Measurements from ENCODE around the gene MAP2K6. TPM values are rescaled to one million over a fixed set of nuclear protein-coding genes. Genes with fewer than 3 reads are reported as not detected.

Gene MAP2K6
- total and polyA plus RNA-seq, 4 donors, result 2.2 to 14.4 (median 7.6) TPM

- Histone ChIP-seq H3K27me3 (ENCODE audit: control insufficient read depth in 3 of 3, insufficient read depth in 3 of 3, low read length in 2 of 3) (no peaks in the 10 kb centered on the region), H3K4me1 (ENCODE audit: control insufficient read depth in 5 of 5, insufficient read depth in 5 of 5, low read length in 5 of 5) (no peaks in the 10 kb centered on the region), H3K36me3 (ENCODE audit: control insufficient read depth in 4 of 4, insufficient read depth in 4 of 4, low read length in 4 of 4) (peaks cover 0 to 32% (median 10%) of the 10 kb centered on the region in 4 donors), H3K27ac (ENCODE audit: low read depth in 1 of 2, low read length in 1 of 2) (no peak overlapping the region), H3K9me3 (ENCODE audit: control insufficient read depth in 4 of 4, insufficient read depth in 3 of 4, low read length in 3 of 4) (no peaks in the 10 kb centered on the region), H3K9ac (ENCODE audit: insufficient read depth in 1 of 2, low read length in 2 of 2) (no peak overlapping the region), H3K4me3 (no peak overlapping the region)
- WGBS, 2 donors, result 38 to 45% methylated on average over 9 of the region's 9 CpGs
- DNase-seq (peak; percentile 47 to 81 (median 79)), ATAC-seq (ENCODE audit: insufficient read depth, low FRiP score) (peak; percentile 58)
- TF ChIP-seq CTCF (IDR thresholded peaks at IDR 0.05; ENCODE audit: control extremely low read depth, extremely low read depth), result peak; percentile 59
Measured at GRCh38 chr17:69525920-69526841, 111.7 kb downstream of the MAP2K6 start.

- DNase-seq (no peak), ATAC-seq (ENCODE audit: insufficient read depth, low FRiP score) (no peak)
- no peak for TF ChIP-seq CTCF (IDR thresholded peaks at IDR 0.05; ENCODE audit: control extremely low read depth, extremely low read depth)
- H3K36me3 ChIP-seq (ENCODE audit: control insufficient read depth in 4 of 4, insufficient read depth in 4 of 4, low read length in 4 of 4), result peaks cover 3 to 32% (median 13%) of the 10 kb centered on the region in 4 donors
- no peaks in the 10 kb centered on the region for H3K27me3 ChIP-seq (ENCODE audit: control insufficient read depth in 3 of 3, insufficient read depth in 3 of 3, low read length in 2 of 3)
- H3K27ac ChIP-seq (ENCODE audit: low read depth in 1 of 2, low read length in 1 of 2), result no peak overlapping the region
- no peak overlapping the region for H3K9ac ChIP-seq (ENCODE audit: insufficient read depth in 1 of 2, low read length in 2 of 2)
- no peaks in the 10 kb centered on the region for H3K9me3 ChIP-seq (ENCODE audit: control insufficient read depth in 4 of 4, insufficient read depth in 3 of 4, low read length in 3 of 4)
- H3K4me3 ChIP-seq, result no peak overlapping the region
- WGBS, 2 donors, result 76 to 84% methylated on average over 5 of the region's 5 CpGs
- no peaks in the 10 kb centered on the region for H3K4me1 ChIP-seq (ENCODE audit: control insufficient read depth in 5 of 5, insufficient read depth in 5 of 5, low read length in 5 of 5)
Measured at GRCh38 chr17:69528035-69528434, 113.5 kb downstream of the MAP2K6 start.

GRCh38 chr17:69533481-69534234 is 119.2 kb downstream of the MAP2K6 start:
- Histone ChIP-seq H3K4me1 (ENCODE audit: control insufficient read depth in 5 of 5, insufficient read depth in 5 of 5, low read length in 5 of 5) (no peaks in the 10 kb centered on the region), H3K27ac (ENCODE audit: low read depth in 1 of 2, low read length in 1 of 2) (no peak overlapping the region), H3K9me3 (ENCODE audit: control insufficient read depth in 4 of 4, insufficient read depth in 3 of 4, low read length in 3 of 4) (no peaks in the 10 kb centered on the region), H3K9ac (ENCODE audit: insufficient read depth in 1 of 2, low read length in 2 of 2) (no peak overlapping the region), H3K4me3 (no peak overlapping the region), H3K36me3 (ENCODE audit: control insufficient read depth in 4 of 4, insufficient read depth in 4 of 4, low read length in 4 of 4) (peaks cover 3 to 26% (median 8%) of the 10 kb centered on the region in 4 donors), H3K27me3 (ENCODE audit: control insufficient read depth in 3 of 3, insufficient read depth in 3 of 3, low read length in 2 of 3) (no peaks in the 10 kb centered on the region)
- WGBS, 2 donors, result 92% methylated on average over 11 of the region's 11 CpGs
- TF ChIP-seq CTCF (IDR thresholded peaks at IDR 0.05; ENCODE audit: control extremely low read depth, extremely low read depth), result no peak
- DNase-seq, result no peak
- ATAC-seq (ENCODE audit: insufficient read depth, low FRiP score), result no peak

Data from lung (tissue), 12 donors.